Measurements from ENCODE around the gene RAB1B.
A peak's percentile ranks its signal among the peaks of the same experiment; 100 is the strongest.

Gene RAB1B

DNA sequence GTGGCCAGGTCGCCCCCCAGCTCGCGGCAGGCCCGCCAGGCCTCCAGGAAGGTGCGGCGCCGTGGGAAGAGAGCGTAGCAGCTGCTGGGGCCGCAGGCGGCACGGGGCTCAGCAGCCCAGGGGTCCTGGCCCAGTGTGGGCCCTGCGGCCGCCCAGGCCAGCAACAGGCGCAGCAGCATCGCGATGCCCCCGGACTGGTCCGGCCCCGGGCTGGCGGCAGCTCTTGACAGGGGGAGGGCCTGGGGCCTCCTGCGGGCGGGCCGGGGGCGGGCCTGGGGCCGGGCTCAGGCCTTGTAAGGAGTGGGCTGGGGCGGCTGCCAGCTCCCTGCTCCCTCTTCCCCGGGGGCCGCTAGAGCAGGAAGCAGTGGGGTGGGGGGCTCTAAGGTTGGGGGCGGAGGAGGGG, 48.4 kb downstream of the RAB1B start, which contains the start of gene CD248:
CD248 (minus strand) TSS at position 196 of the 403 bp plus-strand sequence; CDS start at position 179, 17 bp downstream.
- TF ChIP-seq EZH2 (IDR thresholded peaks at IDR 0.05; ENCODE audit: borderline replicate concordance, low read depth, low read length, severe bottlenecking), result no peak
- TF ChIP-seq, protein P1, sequence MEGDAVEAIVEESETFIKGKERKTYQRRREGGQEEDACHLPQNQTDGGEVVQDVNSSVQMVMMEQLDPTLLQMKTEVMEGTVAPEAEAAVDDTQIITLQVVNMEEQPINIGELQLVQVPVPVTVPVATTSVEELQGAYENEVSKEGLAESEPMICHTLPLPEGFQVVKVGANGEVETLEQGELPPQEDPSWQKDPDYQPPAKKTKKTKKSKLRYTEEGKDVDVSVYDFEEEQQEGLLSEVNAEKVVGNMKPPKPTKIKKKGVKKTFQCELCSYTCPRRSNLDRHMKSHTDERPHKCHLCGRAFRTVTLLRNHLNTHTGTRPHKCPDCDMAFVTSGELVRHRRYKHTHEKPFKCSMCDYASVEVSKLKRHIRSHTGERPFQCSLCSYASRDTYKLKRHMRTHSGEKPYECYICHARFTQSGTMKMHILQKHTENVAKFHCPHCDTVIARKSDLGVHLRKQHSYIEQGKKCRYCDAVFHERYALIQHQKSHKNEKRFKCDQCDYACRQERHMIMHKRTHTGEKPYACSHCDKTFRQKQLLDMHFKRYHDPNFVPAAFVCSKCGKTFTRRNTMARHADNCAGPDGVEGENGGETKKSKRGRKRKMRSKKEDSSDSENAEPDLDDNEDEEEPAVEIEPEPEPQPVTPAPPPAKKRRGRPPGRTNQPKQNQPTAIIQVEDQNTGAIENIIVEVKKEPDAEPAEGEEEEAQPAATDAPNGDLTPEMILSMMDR (IDR thresholded peaks at IDR 0.05; ENCODE audit: borderline replicate concordance, extremely low read depth, low read length, poor library complexity, severe bottlenecking), result no peak
- H3K4me2 ChIP-seq (ENCODE audit: insufficient read depth, low read length), result peak within 1 kb of the TSS; percentile 53
- peak within 1 kb of the TSS; percentile 44; the same call in 1 of the 2 replicates for H2AFZ ChIP-seq (ENCODE audit: low read depth, low read length)
- DNase-seq (peak; percentile 66), ATAC-seq (ENCODE audit: insufficient read depth, low read depth) (no peak)
- H3K27me3 ChIP-seq (ENCODE audit: insufficient read depth, low read length, poor library complexity), result no peaks in the 10 kb centered on the region
- H3K4me1 ChIP-seq (ENCODE audit: insufficient read depth, low read length), result peaks cover 54% of the 10 kb centered on the region
- H3K9me3 ChIP-seq (ENCODE audit: insufficient read depth, low read length, severe bottlenecking), result no peaks in the 10 kb centered on the region
- no peaks in the 10 kb centered on the region for H3K79me2 ChIP-seq (ENCODE audit: insufficient read depth, low read length)
- peak within 1 kb of the TSS; percentile 99 for H3K27ac ChIP-seq (ENCODE audit: low read length)
- H3K9ac ChIP-seq (ENCODE audit: low read depth, low read length), result peak within 1 kb of the TSS; percentile 47
- H3K4me3 ChIP-seq (ENCODE audit: low read depth in 1 of 2, low read length in 2 of 2), result peak within 1 kb of the TSS in 1 of 2 experiments; percentile 41; a peak in 1 of 4 replicates
- H4K20me1 ChIP-seq (ENCODE audit: insufficient read depth, low read length), result 0 out of 2 replicates have a peak, but pooled peaks cover 2% of the 10 kb centered on the region
- no peaks in the 10 kb centered on the region for H3K36me3 ChIP-seq (ENCODE audit: insufficient read depth, low read length)

DNA sequence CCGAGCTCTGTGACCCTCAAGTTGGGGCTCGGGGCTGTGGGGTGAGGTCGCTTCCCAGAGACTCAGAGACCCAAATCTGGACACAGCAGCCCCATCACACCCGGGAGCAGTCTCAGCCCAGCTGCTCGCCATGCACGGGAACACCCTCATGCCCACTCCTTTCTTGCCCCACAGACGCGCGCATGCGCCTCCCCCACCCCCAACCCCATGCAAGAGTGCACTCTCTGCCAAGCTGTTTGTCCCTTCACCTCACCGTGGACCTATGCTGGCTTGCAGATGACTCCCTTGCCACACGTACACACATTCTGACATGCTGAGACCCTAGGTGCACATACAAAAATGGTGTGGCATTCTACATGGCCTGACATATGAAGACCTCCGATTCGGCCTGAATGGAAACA, 48.9 kb downstream of the RAB1B start:
- peak overlapping the region; percentile 47 for H3K9ac ChIP-seq (ENCODE audit: low read depth, low read length)
- peak; percentile 59 for DNase-seq
- H2AFZ ChIP-seq (ENCODE audit: low read depth, low read length), result peak overlapping the region; percentile 44; the same call in 1 of the 2 replicates
- H3K36me3 ChIP-seq (ENCODE audit: insufficient read depth, low read length), result no peaks in the 10 kb centered on the region
- no peak for TF ChIP-seq EZH2 (IDR thresholded peaks at IDR 0.05; ENCODE audit: borderline replicate concordance, low read depth, low read length, severe bottlenecking)
- TF ChIP-seq, protein P1 (IDR thresholded peaks at IDR 0.05; ENCODE audit: borderline replicate concordance, extremely low read depth, low read length, poor library complexity, severe bottlenecking), result no peak
- peaks cover 49% of the 10 kb centered on the region for H3K4me1 ChIP-seq (ENCODE audit: insufficient read depth, low read length)
- H3K27ac ChIP-seq (ENCODE audit: low read length), result peak overlapping the region; percentile 99
- H3K27me3 ChIP-seq (ENCODE audit: insufficient read depth, low read length, poor library complexity), result no peaks in the 10 kb centered on the region
- peak overlapping the region; percentile 53 for H3K4me2 ChIP-seq (ENCODE audit: insufficient read depth, low read length)
- H4K20me1 ChIP-seq (ENCODE audit: insufficient read depth, low read length), result 0 out of 2 replicates have a peak, but pooled peaks cover 2% of the 10 kb centered on the region
- H3K4me3 ChIP-seq (ENCODE audit: low read depth in 1 of 2, low read length in 2 of 2), result peak overlapping the region in 1 of 2 experiments; percentile 33; a peak in 1 of 4 replicates
- ATAC-seq (ENCODE audit: insufficient read depth, low read depth), result peak; percentile 3; the same call in 1 of the 3 replicates
- H3K9me3 ChIP-seq (ENCODE audit: insufficient read depth, low read length, severe bottlenecking), result no peaks in the 10 kb centered on the region
- no peaks in the 10 kb centered on the region for H3K79me2 ChIP-seq (ENCODE audit: insufficient read depth, low read length)

DNA sequence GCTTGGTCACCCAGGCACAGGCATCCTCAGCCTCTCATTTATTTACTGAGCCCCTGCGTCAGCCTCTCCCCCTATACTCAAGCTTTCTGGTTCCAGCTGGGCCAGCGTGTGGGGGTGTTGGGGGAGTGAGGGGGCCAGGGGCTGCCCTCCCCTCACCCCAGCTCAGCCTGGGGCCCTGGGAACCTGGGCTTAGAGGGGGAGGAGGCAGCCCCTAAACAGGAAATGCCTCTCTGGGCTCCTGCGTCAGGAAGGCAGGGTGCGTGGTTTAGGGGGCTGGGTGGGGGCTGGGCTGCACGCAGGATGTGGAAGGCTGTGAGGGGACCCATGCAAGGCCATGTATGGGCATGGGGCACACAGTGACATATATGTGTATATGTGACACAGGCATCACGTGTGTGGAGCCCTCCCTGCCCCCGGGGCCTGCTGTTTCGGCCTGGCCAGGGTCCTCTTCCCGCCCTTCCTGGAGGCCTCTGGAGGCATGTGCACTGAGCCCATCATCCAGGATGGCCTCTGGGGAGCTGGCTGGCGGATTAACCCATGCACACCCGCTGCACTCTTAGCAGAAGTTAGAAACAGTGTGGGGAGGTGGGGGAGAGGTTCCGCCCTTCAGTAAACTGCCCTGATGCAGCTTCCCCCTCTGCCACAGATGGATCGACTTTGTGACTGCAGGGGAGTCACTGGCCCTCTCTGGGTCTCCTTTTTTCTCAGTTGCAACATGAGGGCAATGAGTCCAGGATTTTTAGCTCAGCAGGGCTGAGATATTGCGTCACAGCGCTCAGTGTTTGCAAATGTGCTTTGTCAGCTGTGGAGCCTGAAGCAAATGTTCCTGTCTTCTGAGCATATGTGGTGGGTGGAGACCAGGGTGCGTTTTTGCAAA, 49.5 kb downstream of the RAB1B start:
- peak; percentile 94 for DNase-seq
- Histone ChIP-seq H3K9ac (ENCODE audit: low read depth, low read length) (peak overlapping the region; percentile 47), H3K27me3 (ENCODE audit: insufficient read depth, low read length, poor library complexity) (no peaks in the 10 kb centered on the region), H3K79me2 (ENCODE audit: insufficient read depth, low read length) (no peaks in the 10 kb centered on the region), H3K27ac (ENCODE audit: low read length) (peak overlapping the region; percentile 99), H3K4me2 (ENCODE audit: insufficient read depth, low read length) (peak overlapping the region; percentile 53), H3K4me3 (ENCODE audit: low read depth in 1 of 2, low read length in 2 of 2) (peak overlapping the region in 1 of 2 experiments; percentile 41; a peak in 2 of 4 replicates), H3K4me1 (ENCODE audit: insufficient read depth, low read length) (peaks cover 45% of the 10 kb centered on the region), H4K20me1 (ENCODE audit: insufficient read depth, low read length) (0 out of 2 replicates have a peak, but pooled peaks cover 2% of the 10 kb centered on the region), H3K36me3 (ENCODE audit: insufficient read depth, low read length) (no peaks in the 10 kb centered on the region), H2AFZ (ENCODE audit: low read depth, low read length) (peak overlapping the region; percentile 44), H3K9me3 (ENCODE audit: insufficient read depth, low read length, severe bottlenecking) (no peaks in the 10 kb centered on the region)
- TF ChIP-seq, protein P1 (IDR thresholded peaks at IDR 0.05; ENCODE audit: borderline replicate concordance, extremely low read depth, low read length, poor library complexity, severe bottlenecking), result no peak
- TF ChIP-seq EZH2 (IDR thresholded peaks at IDR 0.05; ENCODE audit: borderline replicate concordance, low read depth, low read length, severe bottlenecking), result no peak
- peak; percentile 88 for ATAC-seq (ENCODE audit: insufficient read depth, low read depth)

Measured in DND-41 (cell line).